Stomach (tissue), 4 donors: Measurements from ENCODE around the gene NARF.

Experiments
- EP300 ChIP-seq: sonication (generic); formaldehyde crosslinking; IDR thresholded peaks from one replicate; pipeline ENCODE4 v1.6.1; 2017; ENCODE audit warnings: antibody characterized with exemption
- POLR2A ChIP-seq, 4 donors: fragments of 450-650 bp; IDR thresholded peaks; one replicate each; pipeline ENCODE4 v1.6.1; 2016; ENCODE audit warnings: antibody characterized with exemption in 4 of 4, control low read depth in 2 of 4, mild to moderate bottlenecking in 1 of 4, moderate library complexity in 1 of 4
- POLR2AphosphoS5 ChIP-seq, 3 donors: sonication (generic); formaldehyde crosslinking; IDR thresholded peaks; one replicate each; pipeline ENCODE4 v1.6.1; 2016; ENCODE audit warnings: antibody characterized with exemption in 3 of 3
- TF ChIP-seq, protein P1 (sequence below), 7 experiments: fragments of 450-650 bp in 4 of 7; fragments of 200-600 bp in 3 of 7; sonication (generic) in 3 of 7; IDR thresholded peaks; one replicate each; pipeline ENCODE4 v1.5.1; 2016 to 2019; ENCODE audit warnings: antibody characterized with exemption in 7 of 7, control low read depth in 2 of 7, mild to moderate bottlenecking in 1 of 7

DNA sequence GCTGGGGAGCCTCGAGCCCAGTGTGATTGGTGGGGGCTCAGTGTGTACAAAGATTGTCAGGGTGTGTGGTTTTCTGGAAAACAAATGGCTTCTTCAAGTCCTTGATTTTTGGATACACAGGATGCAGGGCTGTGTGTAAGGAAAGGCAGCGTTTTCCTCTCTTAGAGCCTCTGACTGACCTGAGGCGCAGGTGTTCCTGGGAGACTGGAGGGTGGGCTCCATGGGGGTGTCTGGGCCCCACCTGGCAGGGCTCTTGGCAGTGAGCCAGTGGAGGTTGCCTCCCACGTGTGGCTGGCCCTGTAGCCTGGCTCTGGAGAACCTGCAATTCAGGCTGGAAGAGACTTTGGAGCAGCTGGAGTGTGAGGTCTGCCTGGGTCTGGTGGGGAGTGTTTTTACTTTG lies 66.0 kb downstream of the NARF start:
- TF ChIP-seq, protein P1, sequence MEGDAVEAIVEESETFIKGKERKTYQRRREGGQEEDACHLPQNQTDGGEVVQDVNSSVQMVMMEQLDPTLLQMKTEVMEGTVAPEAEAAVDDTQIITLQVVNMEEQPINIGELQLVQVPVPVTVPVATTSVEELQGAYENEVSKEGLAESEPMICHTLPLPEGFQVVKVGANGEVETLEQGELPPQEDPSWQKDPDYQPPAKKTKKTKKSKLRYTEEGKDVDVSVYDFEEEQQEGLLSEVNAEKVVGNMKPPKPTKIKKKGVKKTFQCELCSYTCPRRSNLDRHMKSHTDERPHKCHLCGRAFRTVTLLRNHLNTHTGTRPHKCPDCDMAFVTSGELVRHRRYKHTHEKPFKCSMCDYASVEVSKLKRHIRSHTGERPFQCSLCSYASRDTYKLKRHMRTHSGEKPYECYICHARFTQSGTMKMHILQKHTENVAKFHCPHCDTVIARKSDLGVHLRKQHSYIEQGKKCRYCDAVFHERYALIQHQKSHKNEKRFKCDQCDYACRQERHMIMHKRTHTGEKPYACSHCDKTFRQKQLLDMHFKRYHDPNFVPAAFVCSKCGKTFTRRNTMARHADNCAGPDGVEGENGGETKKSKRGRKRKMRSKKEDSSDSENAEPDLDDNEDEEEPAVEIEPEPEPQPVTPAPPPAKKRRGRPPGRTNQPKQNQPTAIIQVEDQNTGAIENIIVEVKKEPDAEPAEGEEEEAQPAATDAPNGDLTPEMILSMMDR (IDR thresholded peaks at IDR 0.05): no peak
- TF ChIP-seq EP300 (no peak), POLR2A (IDR thresholded peaks at IDR 0.05) (no peak), POLR2AphosphoS5 (IDR thresholded peaks at IDR 0.05) (no peak)
